NCI-H1930 (cell line): ENCODE data around the gene PMS2.
A peak's percentile ranks its signal among the peaks of the same experiment; 100 is the strongest.
"Not testable (repeated sequence)": the region's sequence is repeated elsewhere in the genome, so short reads cannot be mapped to it uniquely, and the experiment has no call there.

ENCODE experiments used
- DNase-seq, 2 experiments: peaks; one replicate each; lab custom pipeline; 2025; lab: John Stamatoyannopoulos, UW

Gene PMS2

GRCh38 chr7:6016653-6016966, 7.8 kb upstream of the PMS2 start:
- DNase-seq = no peak

GRCh38 chr7:6015917-6016652, 7.2 kb upstream of the PMS2 start:
- peak in 1 of 2 experiments; percentile 75 for DNase-seq

GRCh38 chr7:6012355-6013104, 3.7 kb upstream of the PMS2 start:
- DNase-seq = no peak

- no peak for DNase-seq
Measured at GRCh38 chr7:6011541-6011940, 2.7 kb upstream of the PMS2 start.

GRCh38 chr7:6010370-6010769, 1.5 kb upstream of the PMS2 start:
- not testable (repeated sequence) for DNase-seq

- not testable (repeated sequence) for DNase-seq
Measured at GRCh38 chr7:6007835-6008590, 836 bp downstream of the PMS2 start.

GRCh38 chr7:6007386-6007785, 1.5 kb downstream of the PMS2 start:
- no peak for DNase-seq

GRCh38 chr7:5997210-5997808, 11.5 kb downstream of the PMS2 start:
- DNase-seq = peak in 1 of 2 experiments; percentile 25

- DNase-seq = not testable (repeated sequence)
Measured at GRCh38 chr7:5987061-5987460, 21.8 kb downstream of the PMS2 start.

- not testable (repeated sequence) for DNase-seq
Measured at GRCh38 chr7:5979680-5980314, 29.1 kb downstream of the PMS2 start.

- DNase-seq = not testable (repeated sequence)
Measured at GRCh38 chr7:5973580-5973979, 35.3 kb downstream of the PMS2 start.

- DNase-seq = not testable (repeated sequence)
Measured at GRCh38 chr7:5970347-5970911, 38.4 kb downstream of the PMS2 start, which contains the start of gene RSPH10B. TSS of gene RSPH10B (minus strand) at chr7:5970689. CDS start at chr7:5967116, 3,573 bp downstream.

GRCh38 chr7:5963810-5964209, 45.0 kb downstream of the PMS2 start:
- not testable (repeated sequence) for DNase-seq

- not testable (repeated sequence) for DNase-seq
Measured at GRCh38 chr7:5963205-5963604, 45.6 kb downstream of the PMS2 start.

GRCh38 chr7:5934945-5935450, 73.9 kb downstream of the PMS2 start:
- DNase-seq = not testable (repeated sequence)

GRCh38 chr7:5931905-5932644, 76.8 kb downstream of the PMS2 start:
- DNase-seq = not testable (repeated sequence)

- DNase-seq = not testable (repeated sequence)
Measured at GRCh38 chr7:5931250-5931649, 77.6 kb downstream of the PMS2 start.

GRCh38 chr7:5930290-5930689, 78.6 kb downstream of the PMS2 start:
- DNase-seq = not testable (repeated sequence)

- not testable (repeated sequence) for DNase-seq
Measured at GRCh38 chr7:5926263-5926870, 82.5 kb downstream of the PMS2 start.

- DNase-seq = not testable (repeated sequence)
Measured at GRCh38 chr7:5924630-5925029, 84.2 kb downstream of the PMS2 start.
